Neural cell (in vitro differentiated cells): ENCODE results near the gene EYA2. TPM values are rescaled to one million over a fixed set of nuclear protein-coding genes. Genes with fewer than 3 reads are reported as not detected.

Experiments
- H2AFZ ChIP-seq: fragments of 200-600, 300-800 bp; sonication (generic), shearing (Covaris generic); 2 replicates; pipeline ENCODE4 v1.6.0; 2014; ENCODE audit warnings: low read depth, mild to moderate bottlenecking, antibody characterized with exemption, low read length, moderate library complexity
- H3F3A ChIP-seq: fragments of 200-600 bp; shearing (Covaris generic); 2 replicates; pipeline ENCODE4 v1.6.1; 2016; ENCODE audit warnings: mild to moderate bottlenecking, moderate library complexity, mixed read lengths, antibody characterized with exemption, low read length; ENCODE audit not compliant: insufficient read depth, poor library complexity, severe bottlenecking
- H3K27ac ChIP-seq: fragments of 200-600, 300-800 bp; sonication (generic), shearing (Covaris generic); 2 replicates; pipeline ENCODE4 v1.5.1; 2014; ENCODE audit warnings: mild to moderate bottlenecking, low read length, moderate library complexity
- H3K27me3 ChIP-seq: fragments of 300-800, 200-600 bp; sonication (generic), shearing (Covaris generic); 2 replicates; pipeline ENCODE4 v1.6.0; 2014; ENCODE audit warnings: mild to moderate bottlenecking, low read depth, low read length, moderate library complexity; ENCODE audit not compliant: insufficient read depth
- H3K36me3 ChIP-seq: fragments of 300-800, 200-600 bp; sonication (generic), shearing (Covaris generic); 2 replicates; pipeline ENCODE4 v1.5.1; 2014; ENCODE audit warnings: mild to moderate bottlenecking, antibody characterized with exemption, low read length, moderate library complexity; ENCODE audit not compliant: insufficient read depth
- H3K4me2 ChIP-seq: fragments of 300-800, 200-600 bp; sonication (generic), shearing (Covaris generic); 2 replicates; pipeline ENCODE4 v1.6.0; 2014; ENCODE audit warnings: mild to moderate bottlenecking, low read length
- H3K4me3 ChIP-seq: fragments of 300-800, 200-600 bp; sonication (generic), shearing (Covaris generic); 2 replicates; pipeline ENCODE4 v1.5.1; 2014; ENCODE audit warnings: mild to moderate bottlenecking, low read length, moderate library complexity
- H3K79me2 ChIP-seq: fragments of 200-600 bp; shearing (Covaris generic); replicated peaks from 2 replicates; pipeline ENCODE4 v1.6.0; 2014; ENCODE audit warnings: mild to moderate bottlenecking, low read length, moderate library complexity; ENCODE audit not compliant: insufficient read depth
- H3K9ac ChIP-seq: fragments of 300-800, 200-600 bp; sonication (generic), shearing (Covaris generic); 2 replicates; pipeline ENCODE4 v1.6.1; 2016; ENCODE audit warnings: mild to moderate bottlenecking, low read length, mixed read lengths
- H3K9me2 ChIP-seq: fragments of 200-600 bp; shearing (Covaris generic); 2 replicates; pipeline ENCODE4 v1.6.1; 2016; ENCODE audit warnings: mild to moderate bottlenecking, low read length, mixed read lengths; ENCODE audit not compliant: insufficient read depth
- H3K9me3 ChIP-seq: fragments of 200-600, 300-800 bp; sonication (generic), shearing (Covaris generic); 2 replicates; pipeline ENCODE4 v1.6.1; 2016; ENCODE audit warnings: mild to moderate bottlenecking, mixed run types, low read length, moderate library complexity, mixed read lengths
- H4K20me1 ChIP-seq: fragments of 200-600 bp; shearing (Covaris generic); 2 replicates; pipeline ENCODE4 v1.6.1; 2016; ENCODE audit warnings: mild to moderate bottlenecking, mixed run types; ENCODE audit not compliant: insufficient read depth
- CTCF ChIP-seq: fragments of 450-650 bp; IDR thresholded peaks from 2 replicates; pipeline ENCODE4 v1.5.1; 2014; ENCODE audit warnings: antibody characterized with exemption, mild to moderate bottlenecking, moderate library complexity; ENCODE audit not compliant: poor library complexity, severe bottlenecking
- EP300 ChIP-seq: fragments of 450-650 bp; conservative IDR thresholded peaks from 2 replicates; pipeline ENCODE4 v1.6.1; 2014; ENCODE audit warnings: antibody characterized with exemption, mild to moderate bottlenecking, moderate library complexity; ENCODE audit not compliant: poor library complexity, severe bottlenecking
- EZH2 ChIP-seq: fragments of 200-600, 300-800 bp; shearing (Covaris generic), sonication (generic); IDR thresholded peaks from 2 replicates; pipeline ENCODE4 v1.6.1; 2014; ENCODE audit warnings: antibody characterized with exemption, low read length, borderline replicate concordance, mild to moderate bottlenecking; ENCODE audit not compliant: insufficient read depth, poor library complexity, severe bottlenecking
- MXI1 ChIP-seq: fragments of 450-650 bp; conservative IDR thresholded peaks from 2 replicates; pipeline ENCODE4 v1.6.1; 2014; ENCODE audit warnings: antibody characterized with exemption, mild to moderate bottlenecking; ENCODE audit not compliant: poor library complexity, severe bottlenecking
- POLR2AphosphoS5 ChIP-seq: IDR thresholded peaks from 2 replicates; pipeline ENCODE4 v1.6.1; 2012
- RAD21 ChIP-seq: fragments of 450-650 bp; conservative IDR thresholded peaks from 2 replicates; pipeline ENCODE4 v1.6.1; 2014; ENCODE audit warnings: antibody characterized with exemption, mild to moderate bottlenecking, moderate library complexity
- REST ChIP-seq: IDR thresholded peaks from 2 replicates; pipeline ENCODE4 v1.6.1; 2012; ENCODE audit warnings: borderline replicate concordance
- SMC3 ChIP-seq: fragments of 450-650 bp; conservative IDR thresholded peaks from 2 replicates; pipeline ENCODE4 v1.6.1; 2014; ENCODE audit warnings: antibody characterized with exemption, mild to moderate bottlenecking, moderate library complexity; ENCODE audit not compliant: poor library complexity
- TAF1 ChIP-seq: IDR thresholded peaks from 2 replicates; pipeline ENCODE4 v1.6.1; 2012; ENCODE audit warnings: low read depth
- polyA plus RNA-seq: library from polyadenylated mRNA; depleted of rRNA; stranded (reverse); fragments of >200 nt; gene quantifications from 2 replicates; pipeline ENCODE4 v1.2.3, GENCODE V29; 2014

Gene EYA2
- polyA plus RNA-seq, 1 donor from 2014 or later: 0.88 TPM

- Histone ChIP-seq H3K9me3 (no peaks in the 10 kb centered on the region), H3F3A (no peaks in the 10 kb centered on the region), H3K9ac (no peak overlapping the region), H3K36me3 (no peaks in the 10 kb centered on the region), H3K4me3 (no peak overlapping the region), H3K4me2 (no peak overlapping the region), H3K27me3 (peaks cover 46% of the 10 kb centered on the region), H3K9me2 (no peaks in the 10 kb centered on the region), H2AFZ (no peak overlapping the region), H3K27ac (no peak overlapping the region), H3K79me2 (no peaks in the 10 kb centered on the region), H4K20me1 (no peaks in the 10 kb centered on the region)
- no peak for TF ChIP-seq RAD21
- TF ChIP-seq EP300: no peak
- TF ChIP-seq REST: no peak
These were observed 3.8 kb downstream of the EYA2 start for GRCh38 chr20:46898423-46898822.

DNA sequence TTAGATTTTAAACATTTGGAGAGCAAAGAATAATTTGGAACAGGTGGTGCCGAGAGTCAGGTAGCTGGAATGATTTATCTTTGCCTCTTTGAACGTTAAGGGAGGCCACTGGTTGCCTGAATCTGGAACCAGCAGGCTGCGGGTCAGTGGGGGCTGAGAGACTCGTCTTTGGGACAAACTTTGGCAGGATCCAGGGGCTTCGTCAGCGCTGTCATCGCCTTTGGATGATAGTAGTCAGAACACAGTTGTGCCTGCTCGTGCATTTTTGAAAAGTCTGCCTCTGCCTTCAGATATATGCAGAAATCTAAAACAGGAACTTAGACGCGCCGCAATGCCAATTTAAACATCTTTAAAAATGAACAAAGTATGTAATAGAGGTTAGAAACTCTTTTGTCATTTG, 5.0 kb downstream of the EYA2 start:
- Histone ChIP-seq H3K9me3 (no peaks in the 10 kb centered on the region), H3K27me3 (peaks cover 38% of the 10 kb centered on the region), H3K9ac (no peak overlapping the region), H3K9me2 (no peaks in the 10 kb centered on the region), H2AFZ (no peak overlapping the region), H3K79me2 (no peaks in the 10 kb centered on the region), H3K4me3 (no peak overlapping the region), H3K36me3 (no peaks in the 10 kb centered on the region), H3F3A (no peaks in the 10 kb centered on the region), H3K4me2 (no peak overlapping the region), H3K27ac (no peak overlapping the region), H4K20me1 (no peaks in the 10 kb centered on the region)
- TF ChIP-seq REST: no peak
- no peak for TF ChIP-seq EP300
- TF ChIP-seq RAD21: no peak
- no peak for TF ChIP-seq SMC3
- TF ChIP-seq EZH2: no peak
- no peak for TF ChIP-seq MXI1
- TF ChIP-seq CTCF: no peak
- no peak for TF ChIP-seq TAF1
- TF ChIP-seq POLR2AphosphoS5: no peak
